Measurements from ENCODE around the gene GLYATL3.
"Not testable (repeated sequence)": the region's sequence is repeated elsewhere in the genome, so short reads cannot be mapped to it uniquely, and the experiment has no call there.

Gene GLYATL3

DNA sequence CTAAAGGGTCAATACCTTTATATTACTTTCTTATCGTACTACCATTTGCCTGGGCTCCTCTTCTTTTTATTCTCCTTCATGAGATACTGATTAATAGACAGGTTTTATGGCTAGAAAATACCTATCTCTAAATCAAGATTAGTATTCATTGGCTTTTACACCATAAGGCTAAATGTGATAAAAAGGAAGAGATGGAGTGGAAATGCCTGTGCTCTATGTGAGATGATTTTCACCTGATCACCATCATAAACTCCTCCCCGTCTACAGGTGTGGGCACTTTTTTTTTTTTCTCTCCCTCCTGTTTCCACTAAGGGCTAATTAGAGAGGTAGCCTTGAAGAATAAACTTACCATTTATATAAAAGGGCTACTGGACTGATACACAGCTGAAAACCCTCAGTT lies at the start of gene GLYATL3:
Gene GLYATL3 (plus strand): TSS at position 301 of the 400 bp plus-strand sequence. CDS start 12,068 bp downstream, outside the sequence.
- DNase-seq (ENCODE audit: low read depth, low spot score): no peak

DNA sequence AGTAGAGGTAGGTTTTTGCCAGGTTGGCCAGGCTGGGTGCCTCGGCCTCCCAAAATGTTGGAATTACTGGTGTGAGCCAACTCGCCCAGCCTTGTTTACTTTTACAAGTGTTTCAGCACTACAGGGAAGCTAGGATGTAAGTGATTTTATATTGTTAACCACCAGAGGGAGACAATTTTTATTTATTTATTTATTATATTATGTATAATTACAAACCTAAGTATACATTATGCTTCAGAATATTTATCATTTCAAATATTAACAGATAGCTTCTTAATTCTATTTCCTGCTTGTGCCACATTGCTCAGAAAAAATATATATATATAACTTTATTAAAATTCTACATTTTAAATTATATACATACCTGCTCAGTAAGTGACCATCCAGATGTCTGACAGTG lies 46.5 kb upstream of the GLYATL3 start:
- no peak for DNase-seq (ENCODE audit: low read depth, low spot score)

DNA sequence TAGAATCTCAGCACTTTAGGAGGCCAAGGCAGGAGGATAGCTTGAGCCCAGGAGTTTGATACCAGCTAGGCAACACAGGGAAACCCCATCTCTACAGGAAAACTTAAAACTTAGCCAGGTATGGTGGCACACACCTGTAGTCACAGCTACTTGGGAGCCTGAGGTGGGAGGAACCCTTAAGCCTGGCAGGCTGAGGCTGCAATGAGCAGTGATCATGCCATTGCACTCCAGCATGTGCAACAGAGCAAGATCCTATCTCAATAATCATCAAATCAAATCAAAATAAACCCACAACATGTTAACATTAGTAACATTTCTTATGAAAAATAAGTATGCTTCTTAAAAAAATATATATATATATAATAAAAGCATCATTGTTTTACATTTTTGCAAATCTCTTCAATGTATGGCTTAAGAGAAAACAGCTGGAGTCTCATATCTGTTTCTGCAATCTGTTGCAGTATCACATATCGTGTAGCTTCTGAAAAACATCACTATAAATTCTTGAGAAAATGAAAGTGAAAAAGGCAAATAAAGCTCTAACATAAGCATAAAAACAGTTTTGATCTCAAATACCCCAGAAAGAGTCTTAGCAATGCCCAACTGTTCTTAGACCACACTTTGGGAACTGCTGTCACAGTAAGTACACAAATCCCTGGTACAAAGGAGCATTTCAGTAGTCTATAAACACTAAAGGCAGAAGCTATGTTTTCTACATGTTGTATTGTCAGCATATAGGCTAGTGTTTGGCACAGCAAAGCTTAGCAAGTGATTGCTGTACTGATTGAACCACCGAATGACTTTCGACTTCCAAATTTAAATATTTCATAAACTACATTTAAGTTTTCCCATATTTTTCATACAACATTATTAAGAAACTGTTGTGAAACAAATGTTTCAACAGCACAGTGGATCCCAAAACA lies 44.7 kb upstream of the GLYATL3 start:
- DNase-seq (ENCODE audit: low read depth, low spot score): no peak

DNA sequence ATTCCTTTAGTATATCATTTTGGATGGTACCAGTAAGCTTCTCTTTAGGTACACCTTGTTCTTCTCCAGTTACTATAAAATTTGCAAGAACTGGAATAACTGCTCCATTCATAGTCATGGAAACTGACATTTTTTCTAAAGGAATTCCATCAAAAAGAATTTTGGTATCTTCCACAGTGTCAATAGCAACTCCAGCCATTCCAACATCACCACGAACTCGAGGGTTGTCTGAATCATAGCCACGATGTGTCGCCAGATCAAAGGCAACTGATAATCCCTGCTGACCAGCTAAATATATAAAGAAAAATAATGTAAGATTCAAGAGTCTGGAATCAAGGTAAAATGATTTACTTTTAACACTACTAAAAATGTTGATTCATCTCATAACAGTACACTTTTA lies 42.0 kb upstream of the GLYATL3 start:
- DNase-seq (ENCODE audit: low read depth, low spot score): no peak

DNA sequence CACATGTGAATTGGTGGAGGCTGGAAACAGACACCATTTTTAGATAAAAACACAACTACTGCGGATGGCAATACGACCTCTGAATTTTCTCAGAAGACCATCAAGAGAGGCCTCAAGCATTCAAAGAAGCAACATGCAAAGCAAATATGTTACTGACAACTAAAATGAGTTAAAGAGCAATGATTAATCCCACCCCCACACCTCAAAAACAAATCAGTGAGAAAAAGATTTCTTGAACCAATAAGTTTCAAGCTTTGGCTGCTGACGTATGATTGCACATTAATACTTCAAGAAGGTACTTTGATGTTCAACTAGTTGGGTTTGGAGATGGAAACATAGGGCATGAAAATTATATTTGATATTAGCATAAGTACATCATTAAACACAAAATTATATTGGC lies 37.7 kb upstream of the GLYATL3 start:
- no peak for DNase-seq (ENCODE audit: low read depth, low spot score)

DNA sequence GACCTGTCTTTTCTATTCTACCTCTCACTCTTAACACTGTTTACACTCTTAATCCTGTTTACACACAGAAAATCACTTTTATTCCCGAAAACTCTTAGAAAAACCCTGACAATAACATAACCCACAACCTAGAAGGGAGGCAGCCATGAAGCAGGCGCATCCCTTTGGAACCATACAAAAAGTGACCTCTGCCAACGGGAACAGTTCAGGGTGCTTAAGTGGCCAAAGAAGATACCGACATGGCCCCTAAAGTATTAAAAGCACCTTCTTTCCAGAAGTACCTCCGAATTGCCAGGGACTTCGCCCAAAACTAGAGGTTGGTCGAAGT lies 37.2 kb upstream of the GLYATL3 start:
- DNase-seq (ENCODE audit: low read depth, low spot score): no peak

DNA sequence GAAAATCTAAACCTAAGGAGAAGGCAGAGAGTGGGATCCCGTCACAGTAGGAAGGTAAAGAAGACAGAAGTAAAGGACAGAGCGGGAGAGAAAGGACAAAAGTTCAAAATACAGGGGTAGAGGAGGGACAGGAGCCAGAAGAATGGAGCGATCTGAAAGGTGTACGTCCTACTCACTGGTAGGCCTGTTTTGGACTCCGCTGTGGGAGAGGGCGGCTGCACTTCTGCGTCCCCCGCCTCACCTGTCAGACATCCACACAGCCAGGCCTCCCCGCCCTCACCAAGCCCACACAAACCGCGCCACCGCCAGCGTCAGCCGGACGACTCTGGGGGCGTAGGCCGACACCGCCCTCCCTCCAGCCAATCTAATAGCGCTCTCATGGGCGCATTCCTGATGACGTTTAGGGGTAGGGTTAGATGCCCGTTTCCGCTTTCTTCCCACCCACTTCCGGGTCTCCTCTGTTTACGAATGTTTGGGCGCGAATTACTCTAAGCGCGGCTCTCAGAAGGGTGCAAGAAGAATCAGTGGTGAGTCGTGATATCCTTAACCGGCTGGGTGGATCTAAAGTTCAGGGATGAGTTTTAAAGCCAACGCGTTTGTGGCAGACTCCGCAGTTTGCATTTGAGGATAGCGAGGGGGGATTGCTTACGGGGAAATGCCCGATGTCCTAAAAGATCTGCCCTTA lies 36.7 kb upstream of the GLYATL3 start, which contains the start of the genes CENPQ and MMUT:
Gene CENPQ (plus strand): TSS at position 444 of the 685 bp plus-strand sequence. CDS start 6,807 bp downstream, outside the sequence.
Gene MMUT (minus strand): TSS at position 327 of the 685 bp plus-strand sequence. CDS start 3,787 bp downstream, outside the sequence.
- DNase-seq (ENCODE audit: low read depth, low spot score): peak; percentile 84

DNA sequence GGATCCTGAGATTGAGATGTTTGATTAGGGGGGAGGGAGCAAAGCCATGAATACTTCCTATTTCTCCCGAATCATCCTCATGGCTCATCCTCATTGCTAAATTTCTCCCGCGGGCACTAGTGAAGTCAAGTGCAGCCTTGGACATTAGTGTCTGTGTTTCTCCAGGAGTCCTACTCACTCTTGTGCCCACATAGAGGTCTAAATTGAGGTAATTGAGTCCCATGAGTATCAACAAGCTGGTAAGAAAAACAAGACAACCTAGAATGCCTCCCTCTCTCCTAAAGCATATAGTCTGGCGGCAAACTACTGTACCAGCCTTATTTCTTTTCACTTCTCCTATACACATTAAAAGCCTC lies 36.1 kb upstream of the GLYATL3 start:
- DNase-seq (ENCODE audit: low read depth, low spot score): no peak

DNA sequence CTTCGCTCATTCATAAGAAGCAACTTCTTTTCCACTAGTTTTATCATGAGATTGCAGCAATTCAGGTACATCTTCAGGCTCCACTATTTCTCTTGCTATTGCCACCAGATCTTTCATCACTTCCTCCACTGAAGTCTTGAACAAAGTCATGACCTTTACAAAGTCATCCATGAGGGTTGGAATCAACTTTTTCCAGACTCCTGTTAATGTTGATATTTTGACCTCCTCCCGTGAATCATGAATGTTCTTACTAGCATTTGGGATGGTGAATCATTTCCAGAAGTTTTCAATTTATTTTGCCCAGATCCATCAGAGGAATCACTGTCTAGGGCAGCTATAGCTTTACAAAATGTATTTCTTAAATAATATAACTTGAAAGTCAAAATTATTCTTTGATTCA lies 35.0 kb upstream of the GLYATL3 start:
- DNase-seq (ENCODE audit: low read depth, low spot score): no peak

DNA sequence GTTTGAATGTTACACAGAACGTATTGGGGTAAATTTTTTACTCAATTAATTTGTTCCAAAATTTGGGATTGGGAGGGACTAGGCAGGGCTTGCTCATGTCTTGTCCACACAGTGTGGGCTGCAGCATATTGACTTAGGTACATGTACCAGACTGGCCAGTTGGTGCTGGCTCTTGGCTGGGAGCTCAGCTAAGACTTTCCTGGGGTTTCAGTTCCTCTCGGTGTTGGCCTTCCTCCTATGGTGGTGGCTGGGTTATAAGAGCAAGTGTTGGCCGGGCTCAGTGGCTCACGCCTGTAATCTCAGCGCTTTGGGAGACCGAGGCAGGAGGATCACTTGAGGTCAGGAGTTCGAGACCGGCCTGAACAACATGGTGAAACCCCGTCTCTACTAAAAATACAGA lies 31.7 kb upstream of the GLYATL3 start:
- DNase-seq (ENCODE audit: low read depth, low spot score): no peak

DNA sequence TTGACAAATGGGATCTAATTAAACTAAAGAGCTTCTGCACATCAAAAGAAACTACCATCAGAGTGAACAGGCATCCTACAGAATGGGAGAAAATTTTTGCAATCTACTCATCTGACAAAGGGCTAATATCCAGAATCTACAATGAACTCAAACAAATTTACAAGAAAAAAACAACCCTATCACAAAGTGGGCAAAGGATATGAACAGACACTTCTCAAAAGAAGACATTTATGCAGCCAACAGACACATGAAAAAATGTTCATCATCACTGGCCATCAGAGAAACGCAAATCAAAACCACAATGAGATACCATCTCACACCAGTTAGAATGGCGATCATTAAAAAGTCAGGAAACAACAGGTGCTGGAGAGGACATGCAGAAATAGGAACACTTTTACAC lies 23.2 kb upstream of the GLYATL3 start:
- not testable (repeated sequence) for DNase-seq (ENCODE audit: low read depth, low spot score)

DNA sequence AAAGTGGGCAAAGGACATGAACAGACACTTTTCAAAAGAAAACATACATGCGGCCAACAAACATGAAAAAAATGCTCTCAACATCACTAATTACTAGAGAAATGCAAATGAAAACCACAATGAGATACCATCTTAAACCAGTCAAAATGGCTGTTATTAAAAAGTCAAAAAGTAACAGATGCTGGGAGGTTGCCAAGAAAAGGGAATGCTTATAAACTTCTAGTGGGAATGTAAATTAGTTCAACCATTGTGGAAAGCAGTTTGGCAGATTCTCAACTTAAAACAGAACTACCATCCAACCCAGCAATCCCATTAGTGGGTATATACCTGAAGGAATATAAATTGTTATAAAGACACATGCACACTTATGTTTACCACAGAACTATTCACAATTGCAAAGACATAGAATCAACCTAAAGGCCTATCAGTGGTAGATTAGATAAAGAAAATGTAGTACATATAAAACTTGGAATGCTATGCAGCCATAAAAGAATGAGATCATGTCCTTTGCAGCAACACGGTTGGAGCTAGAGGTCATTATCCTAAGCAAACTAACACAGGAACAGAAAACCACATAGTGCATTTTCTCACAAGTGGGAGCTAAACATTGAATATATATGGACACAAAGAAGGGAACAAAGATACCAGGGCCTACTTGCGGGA lies 20.3 kb upstream of the GLYATL3 start:
- DNase-seq (ENCODE audit: low read depth, low spot score): no peak

DNA sequence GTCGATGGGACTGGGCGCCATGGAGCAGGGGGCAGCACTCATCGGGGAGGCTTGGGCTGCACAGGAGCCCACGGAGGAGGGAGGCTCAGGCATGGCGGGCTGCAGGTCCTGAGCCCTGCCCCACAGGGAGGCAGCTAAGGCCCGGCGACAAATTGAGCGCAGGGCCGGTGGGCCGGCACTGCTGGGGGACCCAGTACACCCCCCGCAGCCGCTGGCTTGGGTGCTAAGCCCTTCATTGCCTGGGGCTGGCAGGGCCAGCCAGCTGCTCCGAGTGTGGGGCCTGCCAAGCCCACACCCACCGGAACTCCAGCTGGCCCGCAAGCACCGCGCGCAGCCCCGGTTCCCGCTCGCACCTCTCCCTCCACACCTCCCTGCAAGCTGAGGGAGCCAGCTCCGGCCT lies 17.9 kb upstream of the GLYATL3 start:
- not testable (repeated sequence) for DNase-seq (ENCODE audit: low read depth, low spot score)

DNA sequence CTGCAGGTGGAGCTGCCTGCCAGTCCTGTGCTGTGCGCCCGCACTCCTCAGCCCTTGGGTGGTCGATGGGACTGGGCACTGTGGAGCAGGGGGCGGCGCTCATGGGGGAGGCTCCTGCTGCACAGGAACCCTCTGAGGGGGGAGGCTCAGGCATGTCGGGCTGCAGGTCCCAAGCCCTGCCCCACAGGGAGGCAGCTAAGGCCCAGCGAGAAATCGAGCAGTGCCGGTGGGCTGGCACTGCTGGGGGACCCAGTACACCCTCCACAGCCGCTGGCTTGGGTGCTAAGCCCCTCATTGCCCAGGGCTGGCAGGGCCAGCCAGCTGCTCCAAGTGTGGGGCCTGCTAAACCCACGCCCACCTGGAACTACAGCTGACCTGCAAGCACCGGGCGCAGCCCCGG lies 16.3 kb upstream of the GLYATL3 start:
- not testable (repeated sequence) for DNase-seq (ENCODE audit: low read depth, low spot score)

DNA sequence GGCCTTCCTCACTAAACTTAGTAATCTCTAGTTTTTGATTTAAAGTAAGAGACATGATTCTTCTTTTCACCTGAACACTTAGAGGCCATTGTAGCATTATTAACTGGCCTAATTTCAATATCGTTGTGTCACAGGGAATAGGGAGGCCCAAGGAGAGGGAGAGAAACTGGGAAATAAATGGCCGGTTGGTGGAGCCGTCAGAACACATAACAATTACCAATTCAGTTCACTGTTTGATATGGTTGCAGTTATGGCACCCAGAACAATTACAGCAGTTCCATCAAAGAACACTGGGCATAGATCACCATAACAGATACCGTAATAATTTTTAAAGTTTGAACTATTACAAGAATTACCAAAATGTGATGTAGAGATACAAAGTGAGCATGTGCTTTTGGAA lies 9.1 kb upstream of the GLYATL3 start:
- no peak for DNase-seq (ENCODE audit: low read depth, low spot score)

DNA sequence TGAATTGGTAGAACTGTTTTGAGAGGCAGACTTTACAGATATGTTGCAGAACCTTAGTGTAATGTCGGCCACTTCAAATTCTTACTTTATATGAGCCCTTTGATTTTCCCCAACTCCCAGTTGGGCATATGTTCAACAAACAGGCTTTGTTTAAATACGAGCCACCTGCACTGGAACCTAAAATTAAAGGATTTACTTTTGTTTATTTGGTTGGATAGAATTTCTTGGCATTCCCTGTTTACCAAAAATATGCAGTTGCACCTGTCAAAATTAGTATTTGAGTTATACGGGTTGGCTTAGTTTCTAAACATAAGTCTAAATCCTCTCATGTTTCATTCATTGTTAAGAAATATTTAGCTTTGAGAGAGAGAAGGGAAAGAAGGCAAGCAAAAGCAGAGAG lies 2.4 kb upstream of the GLYATL3 start:
- no peak for DNase-seq (ENCODE audit: low read depth, low spot score)

DNA sequence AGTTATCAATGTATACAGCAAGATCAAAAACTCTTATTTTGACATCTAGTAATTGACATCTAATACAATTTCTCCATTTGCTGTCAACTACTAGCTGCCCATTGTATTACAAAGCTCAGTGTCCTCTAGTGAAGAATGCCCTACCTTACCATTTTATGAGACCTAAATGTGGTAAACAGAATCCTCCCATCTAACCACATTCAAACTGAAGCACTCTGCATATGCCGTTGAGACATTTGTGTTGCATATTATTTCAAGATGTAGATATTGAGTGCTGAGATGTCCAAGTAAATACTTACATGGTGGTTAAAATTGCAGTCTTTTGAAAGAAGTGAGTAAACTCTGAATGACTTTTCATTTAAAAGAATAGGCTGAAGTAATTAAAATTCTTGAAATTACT lies 597 bp upstream of the GLYATL3 start:
- no peak for DNase-seq (ENCODE audit: low read depth, low spot score)

DNA sequence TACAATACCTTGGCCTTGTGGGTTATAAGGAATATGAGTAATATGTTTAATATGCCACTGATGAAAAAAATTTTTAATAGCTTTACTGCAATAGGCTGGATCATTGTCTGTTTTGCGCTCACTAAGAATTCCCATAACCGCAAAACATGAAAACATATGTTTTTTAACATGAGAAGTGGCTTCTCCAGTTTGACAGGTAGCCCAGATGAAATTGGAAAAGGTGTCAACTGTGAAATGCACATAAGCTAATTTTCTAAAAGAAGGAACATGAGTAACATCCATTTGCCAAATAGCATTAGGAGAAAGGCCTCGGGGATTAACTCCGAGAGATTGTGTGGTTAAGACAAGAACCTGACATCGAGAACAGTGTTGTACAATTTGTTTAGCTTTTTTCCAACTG lies 4.9 kb downstream of the GLYATL3 start:
- no peak for DNase-seq (ENCODE audit: low read depth, low spot score)

DNA sequence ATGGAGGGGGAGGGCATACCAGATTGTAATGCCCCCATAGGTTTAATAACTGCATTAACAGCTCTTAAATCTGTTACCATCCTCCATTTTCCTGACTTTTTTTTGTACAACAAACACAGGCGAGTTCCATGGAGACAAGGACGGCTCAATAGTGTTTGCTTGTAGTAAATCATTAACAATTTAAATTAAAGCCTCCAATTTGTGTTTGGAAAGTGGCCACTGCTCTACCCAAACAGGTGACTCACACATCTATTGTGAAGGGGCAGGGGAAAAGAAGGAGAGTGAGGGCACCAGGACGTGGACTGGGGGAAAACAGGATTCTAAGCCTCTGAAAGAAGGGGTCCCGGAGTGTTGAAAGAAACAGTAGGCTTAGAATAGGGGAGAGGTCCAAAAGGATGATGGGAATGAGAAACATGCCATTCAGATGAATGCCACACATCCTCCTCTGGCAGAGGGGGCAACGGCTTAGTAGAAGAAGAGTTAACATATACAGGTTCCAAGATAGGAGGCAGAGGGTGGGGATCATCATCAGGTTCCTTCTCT lies 6.9 kb downstream of the GLYATL3 start:
- DNase-seq (ENCODE audit: low read depth, low spot score): no peak

DNA sequence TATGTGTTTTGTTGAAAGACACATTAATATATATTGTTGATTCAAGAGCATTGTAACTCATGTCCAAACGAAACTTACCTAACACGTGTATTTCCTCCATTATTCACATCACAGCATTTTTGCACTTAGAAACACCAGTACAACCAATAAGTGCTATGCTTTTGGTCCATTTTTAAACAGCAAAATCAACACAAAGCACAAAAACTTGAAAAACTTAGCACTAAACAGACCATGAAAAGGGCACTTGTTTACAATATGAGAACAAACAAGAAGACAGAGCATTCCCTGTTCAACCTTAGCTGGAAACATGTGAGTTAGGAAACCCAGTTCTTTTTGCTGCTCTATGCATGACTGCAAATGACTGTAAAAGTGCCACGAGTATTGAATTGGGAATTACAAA lies 9.6 kb downstream of the GLYATL3 start:
- no peak for DNase-seq (ENCODE audit: low read depth, low spot score)

DNA sequence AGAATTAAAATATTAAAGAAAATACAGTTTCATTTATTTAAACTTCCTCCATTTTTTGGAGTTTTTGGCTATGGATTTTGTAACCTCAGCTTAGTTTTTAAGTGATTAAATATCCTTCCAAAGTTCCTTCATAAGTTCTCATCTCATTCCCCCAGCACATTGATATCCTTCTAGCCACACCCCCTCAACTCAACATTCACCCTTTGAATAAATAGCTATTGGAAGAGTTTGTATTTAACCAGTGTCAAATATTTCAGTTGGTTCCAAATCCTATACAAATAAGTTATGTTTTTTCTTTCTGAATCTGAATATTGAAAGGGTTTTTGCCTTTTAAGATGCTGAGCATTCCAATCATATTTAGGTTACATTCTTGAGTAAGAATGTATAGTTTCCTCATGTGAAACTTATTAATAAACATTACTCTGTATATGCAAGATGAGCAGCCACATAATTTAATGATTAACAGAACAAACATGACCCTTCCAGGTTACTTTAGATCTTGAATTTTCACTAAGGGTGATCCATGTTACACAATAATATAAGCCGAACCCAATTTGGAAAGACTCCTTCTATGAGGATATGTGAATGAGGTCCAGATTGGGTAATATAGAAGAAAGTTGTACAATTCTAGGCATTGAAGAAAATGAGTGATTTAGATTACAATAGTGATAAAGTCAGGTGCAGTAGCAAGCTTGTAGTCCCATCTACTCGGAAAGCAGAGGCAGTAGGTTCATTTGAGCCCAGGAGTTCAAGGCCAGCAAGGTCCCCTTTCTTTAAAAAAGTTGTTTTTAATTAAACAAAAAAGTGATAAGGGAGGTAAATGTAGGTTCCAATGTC lies 13.6 kb downstream of the GLYATL3 start:
- DNase-seq (ENCODE audit: low read depth, low spot score): no peak
